K562 (cell line): ENCODE results near the gene GPATCH4. TPM values are rescaled to one million over a fixed set of nuclear protein-coding genes. Genes with fewer than 3 reads are reported as not detected.
A peak's percentile ranks its signal among the peaks of the same experiment; 100 is the strongest.
"Not testable (repeated sequence)": the region's sequence is repeated elsewhere in the genome, so short reads cannot be mapped to it uniquely, and the experiment has no call there.

Source experiments
- ATAC-seq: fragments of 200-7000 bp; cut with Tn5 transposase; 3 replicates; pipeline ENCODE4 v1.9.1; 2020; ENCODE audit warnings: moderate library complexity
- BruUV-seq: library from RNA; stranded (reverse); fragments of 400-500 nt; replicated peaks from 2 replicates; lab custom pipeline; 2021; lab: Mats Ljungman, UMichigan
- CTCF ChIA-PET: fragments of 300-600 bp; formaldehyde crosslinking; extraction: SDS; loops from one replicate; lab custom pipeline; 2021; ENCODE audit warnings: low intra/inter-chr PET ratio; lab: Yijun Ruan, JAX
- POLR2A ChIA-PET: fragments of 300-600, 350-650 bp; sonication (Branson Sonifier 250); formaldehyde crosslinking; extraction: SDS; loops from one replicate; lab custom pipeline; 2021; ENCODE audit warnings: antibody characterized with exemption, inconsistent platforms; lab: Yijun Ruan, JAX
- DNase-seq, 4 experiments: peaks; one replicate each; pipeline versions ENCODE4 v3.0.0 to v3.0.0-alpha.2; 2011 to 2018; ENCODE audit warnings: low spot score in 3 of 4, mixed read lengths in 3 of 4; ENCODE audit errors: extremely low read depth in 1 of 4
- FAIRE-seq: peaks from 2 replicates; lab custom pipeline; 2011; peaks lifted over from hg19 to GRCh38; lab: Jason Lieb, UNC
- H2AFZ ChIP-seq: 2 replicates; pipeline ENCODE4 v1.6.0; 2011; ENCODE audit warnings: low read depth, low read length, control low read depth, inconsistent platforms
- H3K27ac ChIP-seq: fragments of 200-600 bp; 3 replicates; pipeline ENCODE4 v1.8.0; 2011; ENCODE audit warnings: low read depth, mild to moderate bottlenecking, control low read depth, inconsistent platforms, low read length, moderate library complexity, mixed read lengths; ENCODE audit errors: extremely low read depth
- H3K27me3 ChIP-seq, 2 experiments: fragments of 300-600 bp in 1 of 2; 2 replicates in 1 of 2; 3 replicates in 1 of 2; pipeline versions ENCODE4 v1.6.0 to v1.8.0; 2011; ENCODE audit warnings: inconsistent platforms in 2 of 2, low read length in 2 of 2, mild to moderate bottlenecking in 1 of 2, mixed read lengths in 1 of 2, moderate library complexity in 1 of 2; ENCODE audit not compliant: control insufficient read depth in 2 of 2, insufficient read depth in 2 of 2
- H3K36me3 ChIP-seq: fragments of 300-600 bp; 3 replicates; pipeline ENCODE4 v1.8.0; 2011; ENCODE audit warnings: mild to moderate bottlenecking, low read length, inconsistent platforms; ENCODE audit not compliant: control insufficient read depth, insufficient read depth
- H3K4me1 ChIP-seq, 2 experiments: fragments of 200-600 bp in 1 of 2; replicated peaks in 1 of 2; 2 replicates in 1 of 2; 3 replicates in 1 of 2; pipeline versions ENCODE4 v1.5.1 to v1.8.0; 2011; ENCODE audit warnings: inconsistent platforms in 2 of 2, low read length in 2 of 2, mild to moderate bottlenecking in 1 of 2, mixed read lengths in 1 of 2, moderate library complexity in 1 of 2; ENCODE audit not compliant: control insufficient read depth in 2 of 2, insufficient read depth in 2 of 2
- H3K4me2 ChIP-seq: 2 replicates; pipeline ENCODE4 v1.6.1; 2011; ENCODE audit warnings: low read length, control low read depth, inconsistent platforms, mixed read lengths; ENCODE audit not compliant: insufficient read depth
- H3K4me3 ChIP-seq: fragments of 200-600 bp; sonication (generic), shearing (Covaris generic); 2 replicates; pipeline ENCODE4 v1.5.1; 2016; ENCODE audit warnings: control low read depth, inconsistent platforms
- H3K79me2 ChIP-seq: fragments of 200-600 bp; 3 replicates; pipeline ENCODE4 v1.8.0; 2011; ENCODE audit warnings: low read length, inconsistent platforms; ENCODE audit not compliant: control insufficient read depth, insufficient read depth
- H3K9ac ChIP-seq, 2 experiments: 2 replicates each; pipeline versions ENCODE4 v1.6.0 to v1.6.1; 2011; ENCODE audit warnings: low read depth in 2 of 2, low read length in 2 of 2, control low read depth in 1 of 2, inconsistent platforms in 1 of 2, mild to moderate bottlenecking in 1 of 2, mixed read lengths in 1 of 2; ENCODE audit not compliant: insufficient read depth in 1 of 2
- H3K9me1 ChIP-seq: one replicate; pipeline ENCODE4 v1.6.0; 2011; ENCODE audit warnings: inconsistent platforms, mild to moderate bottlenecking, low read length, moderate library complexity; ENCODE audit not compliant: control insufficient read depth, insufficient read depth
- H3K9me3 ChIP-seq: replicated peaks from 2 replicates; pipeline ENCODE4 v1.5.1; 2011; ENCODE audit warnings: low read depth, low read length, inconsistent platforms; ENCODE audit not compliant: control insufficient read depth, insufficient read depth
- H4K20me1 ChIP-seq: replicated peaks from 2 replicates; pipeline ENCODE4 v1.6.1; 2011; ENCODE audit warnings: low read length, inconsistent platforms, mixed read lengths; ENCODE audit not compliant: control insufficient read depth, insufficient read depth
- FOSL1 ChIP-seq: fragments of 200-800 bp; sonication (Bioruptor generic); conservative IDR thresholded peaks from 2 replicates; pipeline ENCODE4 v1.6.1; 2016; ENCODE audit warnings: missing genetic modification characterization, missing compliant biosample characterization
- WGBS: fragments of 100-300 bp; shearing (Covaris generic); methylation state at CpG from one replicate; pipeline ENCODE4 v1.1.6; 2016; ENCODE audit warnings: low coverage, mixed read lengths; ENCODE audit not compliant: insufficient coverage; ENCODE audit errors: missing lambda C conversion rate; 5-methylcytosine and 5-hydroxymethylcytosine counted together
- in situ Hi-C: fragments of 300-500 bp; cut with MboI; formaldehyde crosslinking; loops from 4 replicates; pipeline ENCODE4 v1.15.0; 2018; ENCODE audit warnings: inconsistent platforms, mixed read lengths
- intact Hi-C: fragments of 100-400 bp; cut with micrococcal nuclease; formaldehyde crosslinking; loops from 2 replicates; pipeline ENCODE4 v1.14.2; 2022
- polyA plus RNA-seq, 8 experiments: library from polyadenylated mRNA; depleted of rRNA in 4 of 8; stranded (reverse) in 5 of 8; unstranded in 3 of 8; fragments of >200 nt; fragmentation: Nextera tagmentation in 2 of 8; fragmentation: Illumina TruSeq in 1 of 8; extraction: Ambion mirVana in 2 of 8; extraction: Trizol in 1 of 8; gene quantifications; 2 replicates each; pipeline versions ENCODE4 v1.2.1 to v1.2.3, GENCODE V29; 2011 to 2014; ENCODE audit warnings: inconsistent platforms in 1 of 8, missing spikeins in 1 of 8
- total RNA-seq, 7 experiments: library from RNA; depleted of rRNA in 6 of 7; stranded (reverse); fragments of >200 nt in 6 of 7; fragmentation: Illumina TruSeq in 2 of 7; extraction: Trizol in 2 of 7; gene quantifications; 2 replicates each; pipeline versions ENCODE4 v1.2.1 to v1.2.3, GENCODE V29; 2011 to 2021; ENCODE audit warnings: low replicate concordance in 1 of 7
- TF ChIP-seq, protein P1 (sequence below), 2 experiments: fragments of 450-650 bp in 1 of 2; sonication (generic) in 1 of 2; formaldehyde crosslinking in 1 of 2; IDR thresholded peaks in 1 of 2; conservative IDR thresholded peaks in 1 of 2; 2 replicates each; pipeline versions ENCODE4 v1.6.1 to v1.8.1; 2016 to 2023; ENCODE audit warnings: mild to moderate bottlenecking in 2 of 2, moderate library complexity in 2 of 2, inconsistent platforms in 1 of 2, missing genetic modification reagents in 1 of 2

The GPATCH4 gene
- total and polyA plus RNA-seq, 9 of the 15 experiments (the other 6 are each of a cell fraction or from before 2014, with no cell fraction given): 43.7 to 105 (median 76.5) TPM

DNA sequence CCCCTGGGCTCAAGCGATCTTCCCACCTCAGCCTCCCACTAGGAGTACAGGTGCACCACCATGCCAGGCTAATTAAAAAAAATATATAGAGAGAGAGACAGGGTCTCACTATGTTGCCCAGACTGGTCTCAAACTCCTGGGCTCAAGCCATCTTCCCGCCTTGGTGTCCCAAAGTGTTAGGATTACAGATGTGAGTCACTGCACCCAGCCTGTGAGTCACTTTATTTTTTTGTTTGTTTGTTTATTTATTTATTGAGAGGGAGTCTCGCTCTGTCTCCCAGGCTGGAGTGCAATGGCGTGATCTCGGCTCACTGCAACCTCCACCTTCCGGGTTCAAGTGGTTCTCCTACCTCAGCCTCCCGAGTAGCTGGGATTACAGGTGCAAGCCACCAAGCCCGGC lies 13.4 kb downstream of the GPATCH4 start:
- 56% methylated on average over 8 of the region's 8 CpGs for WGBS
- ChIA-PET CTCF (interaction anchor here (1.8 kb wide), 1 partner anchor 21 kb away, joined by 4 read pairs; no protein-coding TSS in a partner anchor), POLR2A (interaction anchor here (1.2 kb wide), 1 partner anchor 10 kb away, joined by 4 read pairs; no protein-coding TSS in a partner anchor)
- BruUV-seq, H3K9me1 ChIP-seq, H3K27ac ChIP-seq, H3K36me3 ChIP-seq, H3K27me3 ChIP-seq, H3K4me2 ChIP-seq, H2AFZ ChIP-seq, in situ Hi-C loops, H4K20me1 ChIP-seq, H3K9ac ChIP-seq, H3K9me3 ChIP-seq, FAIRE-seq, H3K4me3 ChIP-seq, DNase-seq, ATAC-seq, intact Hi-C loops: not testable (repeated sequence)
- TF ChIP-seq FOSL1 (tag): 0 out of 2 replicates have a peak, but pooled peaks have one; percentile 19
- TF ChIP-seq, protein P1, sequence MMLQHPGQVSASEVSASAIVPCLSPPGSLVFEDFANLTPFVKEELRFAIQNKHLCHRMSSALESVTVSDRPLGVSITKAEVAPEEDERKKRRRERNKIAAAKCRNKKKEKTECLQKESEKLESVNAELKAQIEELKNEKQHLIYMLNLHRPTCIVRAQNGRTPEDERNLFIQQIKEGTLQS (IDR thresholded peaks at IDR 0.05): peak; percentile 60
- TF ChIP-seq, protein P1 (CRISPR knock-in tag; conservative IDR thresholded peaks at IDR 0.05): not testable (repeated sequence)
- Histone ChIP-seq H3K4me1 (peaks cover 12 to 15% of the 10 kb centered on the region in 2 experiments; a peak in 4 of 5 replicates), H3K79me2 (peaks cover 17% of the 10 kb centered on the region)
